MV-4-11 (cell line): Measurements from ENCODE around the gene CAPN12.
"Not testable (repeated sequence)": the region's sequence is repeated elsewhere in the genome, so short reads cannot be mapped to it uniquely, and the experiment has no call there.

ENCODE experiments used
- DNase-seq: peaks from one replicate; lab custom pipeline; 2025; lab: John Stamatoyannopoulos, UW

The CAPN12 gene, protein sequence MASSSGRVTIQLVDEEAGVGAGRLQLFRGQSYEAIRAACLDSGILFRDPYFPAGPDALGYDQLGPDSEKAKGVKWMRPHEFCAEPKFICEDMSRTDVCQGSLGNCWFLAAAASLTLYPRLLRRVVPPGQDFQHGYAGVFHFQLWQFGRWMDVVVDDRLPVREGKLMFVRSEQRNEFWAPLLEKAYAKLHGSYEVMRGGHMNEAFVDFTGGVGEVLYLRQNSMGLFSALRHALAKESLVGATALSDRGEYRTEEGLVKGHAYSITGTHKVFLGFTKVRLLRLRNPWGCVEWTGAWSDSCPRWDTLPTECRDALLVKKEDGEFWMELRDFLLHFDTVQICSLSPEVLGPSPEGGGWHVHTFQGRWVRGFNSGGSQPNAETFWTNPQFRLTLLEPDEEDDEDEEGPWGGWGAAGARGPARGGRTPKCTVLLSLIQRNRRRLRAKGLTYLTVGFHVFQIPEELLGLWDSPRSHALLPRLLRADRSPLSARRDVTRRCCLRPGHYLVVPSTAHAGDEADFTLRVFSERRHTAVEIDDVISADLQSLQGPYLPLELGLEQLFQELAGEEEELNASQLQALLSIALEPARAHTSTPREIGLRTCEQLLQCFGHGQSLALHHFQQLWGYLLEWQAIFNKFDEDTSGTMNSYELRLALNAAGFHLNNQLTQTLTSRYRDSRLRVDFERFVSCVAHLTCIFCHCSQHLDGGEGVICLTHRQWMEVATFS

DNA sequence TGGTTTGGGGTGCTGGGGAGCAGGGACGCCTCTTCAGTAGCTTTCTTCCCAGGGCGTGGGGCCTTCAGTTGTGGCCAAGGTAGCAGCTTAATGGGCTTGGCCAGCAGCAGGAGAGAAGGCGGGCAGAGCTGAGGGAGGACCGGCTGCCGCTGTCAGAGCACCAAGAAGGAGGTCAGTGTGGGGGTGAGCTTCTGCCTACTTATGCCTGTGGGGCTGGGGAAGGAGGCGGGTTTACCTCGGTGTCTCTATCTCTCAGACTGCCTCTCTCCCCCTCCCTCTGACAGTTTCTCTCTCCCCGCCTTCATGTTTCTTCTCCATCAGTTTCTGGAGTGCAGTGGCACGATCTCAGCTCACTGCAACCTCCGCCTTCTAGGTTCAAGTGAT lies at the start of gene CAPN12:
Gene CAPN12 (minus strand): TSS at position 177 of the 384 bp plus-strand sequence. CDS start 309 bp downstream, outside the sequence.
- DNase-seq, result no peak

DNA sequence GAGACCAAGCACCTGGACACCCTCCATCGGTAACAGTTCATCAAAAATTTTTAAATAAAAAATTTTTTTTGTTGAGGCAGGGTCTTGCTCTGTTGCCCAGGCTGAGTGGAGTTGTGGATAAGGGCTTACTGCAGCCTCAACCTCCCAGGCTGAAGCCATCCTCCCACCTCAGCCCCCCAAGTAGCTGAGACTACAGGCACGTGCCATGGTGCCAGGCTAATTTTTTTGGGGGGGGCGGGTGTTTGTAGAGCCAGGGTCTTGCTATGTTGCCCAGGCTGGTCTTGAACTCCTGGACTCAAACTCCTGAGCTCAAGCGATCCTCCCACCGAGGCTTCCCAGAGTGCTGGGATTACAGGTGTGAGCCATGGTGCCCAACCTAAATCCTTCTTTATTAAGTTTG lies 49.4 kb upstream of the CAPN12 start:
- DNase-seq, result no peak

DNA sequence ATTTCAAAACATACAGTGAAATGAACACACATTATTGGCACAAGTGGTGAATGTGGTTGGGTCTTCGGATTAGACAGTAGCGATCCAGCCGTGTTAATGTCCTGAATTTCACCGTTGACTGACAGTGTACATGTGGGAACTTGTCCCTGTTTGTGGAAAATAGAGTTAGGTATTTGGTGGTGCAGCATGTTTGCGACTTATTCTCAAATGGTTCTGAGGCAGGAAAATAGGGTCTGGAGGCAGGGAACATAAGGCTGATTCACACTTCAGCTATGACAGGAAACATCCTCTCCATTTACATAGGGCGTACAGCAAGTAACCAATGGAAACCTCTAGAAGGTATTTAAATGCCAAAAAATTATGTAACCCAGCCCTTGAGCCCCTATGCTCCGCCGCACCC lies 48.9 kb upstream of the CAPN12 start:
- DNase-seq, result no peak

DNA sequence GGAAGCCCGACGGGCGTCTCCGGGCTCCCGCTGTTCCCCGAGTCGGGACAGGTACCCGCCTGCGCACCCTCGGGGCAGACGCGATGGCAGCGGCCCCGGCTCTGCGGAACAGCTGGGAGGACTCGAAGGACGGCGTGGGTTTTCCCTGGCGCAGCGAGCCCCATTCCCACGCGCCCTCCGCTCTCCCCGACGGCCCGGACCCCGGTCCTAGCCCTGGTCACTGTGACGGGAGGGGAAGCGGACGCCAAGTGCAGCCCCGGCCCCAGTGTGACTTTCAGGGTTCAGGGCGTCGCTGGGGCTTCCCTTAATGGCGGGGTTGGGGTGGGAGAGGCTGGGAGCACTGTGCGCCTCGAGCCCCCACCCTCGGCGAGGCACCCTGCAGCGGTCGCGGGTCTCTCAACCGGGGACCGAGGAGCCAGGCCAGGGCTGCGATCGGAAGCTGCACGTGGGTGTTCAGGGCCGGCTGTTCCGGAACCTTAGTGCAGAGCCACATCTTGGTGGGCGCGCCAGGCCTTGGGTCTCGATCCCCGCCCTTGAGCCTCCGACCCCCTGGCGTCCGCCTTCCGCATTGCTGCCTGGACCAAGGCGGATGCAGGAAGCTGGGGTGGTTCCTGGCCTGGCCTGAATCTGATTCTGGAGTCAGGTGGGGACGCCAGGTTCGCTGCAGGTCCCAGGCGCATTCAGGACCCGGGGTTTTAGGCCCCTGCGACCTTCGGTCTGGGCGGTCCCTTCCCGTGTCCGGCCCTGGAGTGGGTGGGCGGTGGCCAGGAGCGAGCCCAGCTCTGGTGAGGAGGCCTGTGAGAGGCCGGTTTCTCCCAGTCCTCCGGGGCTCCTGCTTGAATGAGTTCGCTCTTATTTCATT lies 48.2 kb upstream of the CAPN12 start:
- DNase-seq, result no peak

DNA sequence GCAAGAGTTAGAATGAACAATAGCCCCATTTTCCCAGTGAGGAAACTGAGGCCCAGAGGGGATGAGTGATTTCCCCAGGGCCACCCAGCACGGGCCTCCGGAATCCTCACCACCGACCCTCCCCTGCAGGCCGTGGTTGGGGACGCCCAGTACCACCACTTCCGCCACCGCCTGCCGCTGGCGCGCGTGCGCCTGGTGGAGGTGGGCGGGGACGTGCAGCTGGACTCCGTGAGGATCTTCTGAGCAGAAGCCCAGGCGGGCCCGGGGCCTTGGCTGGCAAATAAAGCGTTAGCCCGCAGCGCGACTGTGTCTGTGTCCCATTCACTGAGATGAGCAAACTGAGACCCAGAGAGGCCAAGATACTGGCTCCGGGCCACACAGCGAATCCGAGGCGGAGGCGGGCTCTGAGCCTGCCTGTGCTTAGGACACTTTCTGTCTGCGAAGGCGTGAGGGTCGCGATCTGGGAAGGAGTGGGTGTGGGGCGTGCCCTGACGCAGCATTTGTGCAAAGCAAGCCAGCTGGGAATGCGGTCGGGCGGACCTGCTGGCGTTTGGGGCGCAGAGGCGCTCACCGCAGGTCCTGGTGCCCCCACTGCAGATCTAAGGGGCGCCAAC lies 47.3 kb upstream of the CAPN12 start:
- not testable (repeated sequence) for DNase-seq

DNA sequence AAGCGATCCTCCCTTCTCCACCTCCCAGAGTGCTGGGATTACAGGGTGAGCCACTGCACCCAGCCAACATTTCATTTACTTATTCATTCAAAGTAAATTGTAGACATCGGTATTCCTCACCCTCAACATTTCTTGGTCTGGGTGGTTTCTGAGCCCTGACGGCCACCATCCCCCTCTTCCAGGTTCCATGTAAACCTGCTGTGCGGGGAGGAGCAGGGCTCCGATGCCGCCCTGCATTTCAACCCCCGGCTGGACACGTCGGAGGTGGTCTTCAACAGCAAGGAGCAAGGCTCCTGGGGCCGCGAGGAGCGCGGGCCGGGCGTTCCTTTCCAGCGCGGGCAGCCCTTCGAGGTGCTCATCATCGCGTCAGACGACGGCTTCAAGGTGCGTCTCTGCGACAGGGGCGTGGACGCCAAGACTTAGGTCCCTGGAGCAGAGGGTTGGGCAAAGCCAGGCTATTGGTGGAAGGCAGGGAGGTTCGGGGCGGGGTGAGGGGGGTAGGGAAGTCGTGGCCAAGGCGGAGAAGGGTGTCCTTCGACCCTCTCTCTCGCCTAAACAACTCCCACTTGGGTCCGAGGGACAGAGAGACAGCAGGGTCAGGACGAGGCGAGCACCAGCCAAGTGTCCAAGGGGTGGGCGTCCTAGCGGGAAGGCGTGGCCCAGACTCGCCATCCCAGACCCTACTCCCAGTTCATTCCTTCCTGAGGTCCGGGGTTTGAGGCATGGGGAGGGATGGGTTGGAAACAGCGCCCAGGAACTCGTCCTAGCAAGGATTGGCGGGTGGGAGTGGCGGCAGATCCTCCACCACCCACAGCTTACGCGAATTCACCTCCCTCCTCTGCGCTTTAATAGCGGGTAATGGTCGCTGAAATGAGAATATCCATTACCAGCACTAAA lies 46.5 kb upstream of the CAPN12 start:
- DNase-seq, result not testable (repeated sequence)

DNA sequence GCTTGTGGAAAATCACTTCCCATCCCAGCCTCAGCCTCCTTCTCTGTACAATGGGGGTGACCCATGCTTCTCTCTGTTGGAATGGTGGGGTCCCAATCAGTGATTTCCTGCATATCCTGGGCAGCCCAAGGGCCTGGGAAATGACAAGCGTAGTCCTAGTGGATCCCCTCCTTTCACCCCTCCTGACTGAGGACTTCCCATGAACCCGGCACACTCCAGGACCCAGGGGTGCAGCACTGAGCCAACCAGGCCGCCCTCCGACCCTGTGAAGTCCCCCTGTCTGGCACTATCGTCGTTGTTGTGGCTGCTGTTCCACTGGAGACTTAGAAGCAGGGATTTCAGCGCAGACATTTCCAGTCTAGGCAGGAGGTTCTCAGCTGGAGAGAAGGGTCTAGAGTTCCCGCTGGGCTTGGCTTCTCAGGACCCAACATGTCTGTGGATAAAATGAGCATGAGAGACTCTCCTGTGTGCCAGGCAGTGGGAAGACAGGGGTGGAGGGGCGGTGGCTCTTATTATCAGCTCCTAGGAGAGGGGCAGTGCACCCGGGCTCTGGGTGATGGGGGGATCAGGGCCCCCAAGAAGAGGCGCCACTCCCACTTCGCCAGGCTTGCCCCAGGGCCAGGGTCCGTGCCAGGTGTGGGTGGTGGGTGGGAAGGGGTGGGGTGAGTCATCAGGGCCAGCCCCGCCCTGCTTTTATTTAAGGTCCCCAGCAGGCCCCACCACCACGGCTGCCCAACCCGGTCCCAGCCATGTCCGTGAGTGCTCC lies 44.4 kb upstream of the CAPN12 start, which contains the start of gene LGALS7B:
Gene LGALS7B (plus strand): TSS at position 723 of the 766 bp plus-strand sequence. CDS start 27 bp downstream, at position 750.
- DNase-seq, result no peak

DNA sequence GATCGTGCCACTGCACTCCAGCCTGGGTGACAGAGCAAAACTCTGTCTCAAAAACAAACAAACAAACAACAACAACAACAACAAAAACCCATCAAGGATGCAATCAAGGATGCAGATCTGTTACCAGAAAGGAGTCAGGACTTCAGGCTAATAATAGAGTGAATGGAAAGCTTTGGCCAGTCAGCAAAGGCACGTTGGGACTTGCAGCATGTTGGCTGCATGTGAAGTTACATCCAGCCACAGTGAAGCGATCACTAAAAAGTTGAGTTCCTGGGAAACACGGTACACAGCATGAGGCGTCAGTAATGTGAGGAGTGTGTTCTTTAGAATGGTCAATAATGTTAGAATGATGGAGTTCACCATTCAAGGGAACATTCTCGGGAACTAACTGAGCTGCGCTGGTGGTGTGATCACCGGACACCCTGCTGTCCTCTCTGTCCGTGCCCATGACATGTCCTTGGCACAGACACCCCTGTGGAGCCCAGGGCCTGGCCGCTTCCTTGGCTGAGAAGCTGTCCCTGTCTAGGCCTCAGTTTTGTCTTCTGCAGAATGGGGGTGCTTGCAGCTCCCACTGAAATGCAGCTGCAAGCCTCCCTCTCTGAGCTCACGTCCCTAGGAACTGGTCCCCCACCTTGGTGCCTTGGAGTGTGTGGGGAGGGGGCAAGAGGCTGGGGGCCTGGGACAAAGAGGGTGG lies 42.4 kb upstream of the CAPN12 start:
- no peak for DNase-seq

DNA sequence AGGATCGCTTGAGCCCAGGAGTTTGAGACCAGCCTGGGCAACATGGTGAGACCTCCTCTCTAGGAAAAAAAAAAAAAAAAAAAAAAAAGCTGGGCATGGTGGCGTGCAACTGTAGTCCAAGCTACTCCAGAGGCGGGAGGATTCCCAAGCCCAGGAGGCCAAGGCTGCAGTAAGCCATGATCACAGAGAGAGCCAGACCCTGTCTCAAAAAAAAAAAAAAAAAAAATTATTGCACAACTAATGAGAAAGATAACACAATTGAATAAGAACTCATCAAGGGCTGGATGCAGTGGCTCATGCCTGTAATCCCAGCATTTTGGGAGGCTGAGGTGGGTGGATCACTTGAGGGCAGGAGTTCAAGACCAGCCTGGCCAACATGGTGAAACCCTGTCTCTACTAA lies 41.8 kb upstream of the CAPN12 start:
- not testable (repeated sequence) for DNase-seq

DNA sequence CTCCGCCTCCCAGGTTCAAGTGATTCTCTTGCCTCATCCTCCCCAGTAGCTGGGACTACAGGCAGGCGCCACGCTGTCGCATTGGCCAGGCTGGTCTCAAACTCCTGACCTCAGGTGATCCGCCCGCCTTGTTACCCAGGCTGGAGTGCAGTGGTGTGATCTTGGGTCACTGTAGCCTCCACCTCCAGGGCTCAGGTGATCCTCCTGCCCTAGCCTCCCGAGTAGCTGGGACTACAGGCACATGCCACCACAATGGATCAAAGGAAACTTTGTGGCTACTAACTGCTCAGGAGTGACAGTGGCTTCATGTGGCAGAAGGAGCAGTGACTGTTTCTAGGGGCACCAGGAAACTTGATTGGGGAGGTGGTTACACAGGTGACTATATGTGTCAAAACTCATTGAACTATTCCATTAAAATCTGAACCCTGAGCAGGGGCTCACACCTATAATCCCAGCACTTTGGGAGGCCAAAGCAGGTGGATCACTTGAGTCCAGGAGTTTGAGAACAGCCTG lies 41.0 kb upstream of the CAPN12 start:
- DNase-seq, result no peak

DNA sequence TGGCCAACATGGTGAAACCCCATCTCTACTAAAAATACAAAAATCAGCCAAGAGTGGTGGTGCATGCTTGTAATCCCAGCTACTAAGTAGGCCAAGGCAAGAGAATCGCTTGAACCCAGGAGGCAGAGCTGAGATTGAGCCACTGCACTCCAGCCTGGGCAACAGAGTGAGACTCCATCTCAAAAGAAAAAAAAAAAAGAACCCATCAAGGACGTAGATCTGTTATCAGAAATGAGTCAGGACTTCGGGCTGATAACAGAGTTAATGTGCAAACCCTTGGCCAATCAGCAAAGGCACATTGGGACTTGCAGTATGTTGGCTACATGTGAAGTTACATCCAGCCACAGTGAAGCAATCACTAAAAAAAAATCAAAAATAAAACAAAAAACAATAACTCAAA lies 40.0 kb upstream of the CAPN12 start:
- no peak for DNase-seq

DNA sequence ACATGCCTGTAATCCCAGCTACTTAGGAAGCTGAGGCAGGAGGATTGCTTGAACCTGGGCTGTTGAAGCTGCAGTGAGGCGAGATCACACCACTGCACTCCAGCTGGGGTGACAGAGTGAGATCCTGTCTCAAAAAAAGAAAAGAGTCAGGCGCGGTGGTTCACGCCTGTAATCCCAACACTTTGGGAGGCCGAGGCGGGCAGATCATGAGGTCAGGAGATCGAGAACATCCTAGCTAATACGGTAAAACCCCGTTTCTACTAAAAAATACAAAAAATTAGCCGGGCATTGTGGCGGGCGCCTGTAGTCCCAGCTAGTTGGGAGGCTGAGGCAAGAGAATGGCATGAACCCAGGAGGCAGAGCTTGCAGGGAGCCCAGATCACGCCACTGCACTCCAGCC lies 37.9 kb upstream of the CAPN12 start:
- DNase-seq, result not testable (repeated sequence)

DNA sequence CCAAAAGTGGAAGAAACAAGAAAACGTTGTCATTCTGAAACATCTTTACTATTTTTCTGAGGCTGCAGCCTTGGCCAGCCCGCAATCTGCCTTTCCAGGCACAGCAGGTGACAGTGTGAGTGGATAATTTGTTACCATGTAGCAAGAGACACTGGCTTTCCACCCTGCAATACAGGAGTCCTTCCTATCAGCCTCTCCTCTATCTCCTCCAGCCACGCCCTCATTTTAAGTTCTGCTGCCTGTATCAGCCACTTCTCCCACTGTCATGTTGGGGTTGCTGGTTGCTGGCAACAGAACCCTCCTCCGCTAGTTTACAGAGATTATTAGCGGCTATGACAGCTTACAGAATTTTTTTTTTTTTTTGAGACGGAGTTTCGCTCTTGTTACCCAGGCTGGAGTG lies 36.8 kb upstream of the CAPN12 start:
- DNase-seq, result no peak

DNA sequence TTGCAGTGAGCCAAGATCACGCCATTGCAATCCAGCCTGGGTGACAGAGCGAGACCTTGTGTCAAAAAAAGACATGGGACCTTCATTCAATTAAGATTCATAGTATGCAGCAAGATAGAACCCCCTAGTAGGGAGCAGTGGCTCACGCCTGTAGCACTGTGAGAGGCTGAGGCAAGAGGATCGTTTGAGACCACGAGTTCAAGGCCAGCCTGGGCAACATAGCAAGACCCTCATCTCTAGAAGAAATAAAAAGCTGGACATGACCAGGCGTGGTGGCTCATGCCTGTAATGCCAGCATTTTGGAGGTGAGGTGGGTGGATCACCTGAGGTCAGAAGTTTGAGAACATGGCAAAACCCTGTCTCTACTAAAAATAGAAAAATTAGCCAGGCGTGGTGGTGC lies 36.2 kb upstream of the CAPN12 start:
- no peak for DNase-seq

DNA sequence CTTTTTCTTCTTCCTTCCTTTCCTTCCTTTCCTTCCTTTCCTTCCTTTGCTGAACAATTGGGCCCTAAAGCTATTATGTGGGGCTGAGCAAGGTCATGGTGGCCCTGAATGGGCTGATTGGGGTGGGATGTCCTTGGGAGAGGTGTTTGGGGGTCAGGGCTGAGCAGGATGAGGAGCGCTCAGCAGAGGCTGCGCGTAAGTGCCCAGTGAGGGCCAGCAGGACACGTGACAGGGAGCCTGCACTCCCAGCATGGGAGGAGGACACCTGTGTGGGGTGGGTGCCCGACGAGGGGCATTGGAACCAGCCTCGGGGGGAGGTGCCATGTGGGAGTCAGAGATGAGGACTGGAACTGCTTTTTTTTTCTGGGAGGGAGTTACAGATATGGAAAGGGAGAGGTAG lies 34.5 kb upstream of the CAPN12 start:
- no peak for DNase-seq

DNA sequence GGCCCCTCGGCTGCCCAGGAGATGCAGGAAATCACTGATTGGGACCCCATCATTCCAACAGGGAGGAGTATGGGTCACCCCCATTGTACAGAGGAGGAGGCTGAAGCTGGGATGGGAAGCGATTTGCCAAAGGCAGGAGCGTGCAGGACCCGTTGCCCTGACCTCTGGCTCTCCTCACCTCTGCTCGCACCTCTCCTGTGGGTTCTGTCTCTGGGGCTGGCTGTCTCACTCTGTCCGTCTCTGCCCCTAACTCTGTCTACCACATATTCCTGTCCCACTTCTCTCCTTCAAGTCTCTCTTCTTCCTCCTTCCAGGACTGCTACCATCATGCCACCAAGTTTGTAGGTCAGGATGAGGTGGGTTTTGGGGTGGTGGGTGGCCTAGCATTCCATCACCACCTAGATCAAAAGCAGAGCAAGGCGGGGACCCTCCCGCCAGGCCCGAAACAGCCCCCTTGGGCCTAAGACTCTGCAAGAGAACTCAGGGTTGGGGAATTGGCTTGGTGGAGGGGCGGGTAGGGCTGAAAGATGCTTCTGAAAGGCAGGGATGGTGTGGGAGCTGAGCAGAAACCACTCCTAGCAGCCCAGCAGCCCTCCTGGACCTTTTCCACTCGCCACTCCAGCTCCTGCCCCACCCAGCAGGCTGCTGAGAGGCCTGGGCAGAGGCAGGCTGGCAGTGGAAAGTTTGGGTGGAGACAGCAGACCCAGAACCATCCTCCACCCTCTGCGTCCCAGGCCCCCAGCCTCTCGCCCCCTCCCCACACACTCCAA lies 30.1 kb upstream of the CAPN12 start:
- no peak for DNase-seq

DNA sequence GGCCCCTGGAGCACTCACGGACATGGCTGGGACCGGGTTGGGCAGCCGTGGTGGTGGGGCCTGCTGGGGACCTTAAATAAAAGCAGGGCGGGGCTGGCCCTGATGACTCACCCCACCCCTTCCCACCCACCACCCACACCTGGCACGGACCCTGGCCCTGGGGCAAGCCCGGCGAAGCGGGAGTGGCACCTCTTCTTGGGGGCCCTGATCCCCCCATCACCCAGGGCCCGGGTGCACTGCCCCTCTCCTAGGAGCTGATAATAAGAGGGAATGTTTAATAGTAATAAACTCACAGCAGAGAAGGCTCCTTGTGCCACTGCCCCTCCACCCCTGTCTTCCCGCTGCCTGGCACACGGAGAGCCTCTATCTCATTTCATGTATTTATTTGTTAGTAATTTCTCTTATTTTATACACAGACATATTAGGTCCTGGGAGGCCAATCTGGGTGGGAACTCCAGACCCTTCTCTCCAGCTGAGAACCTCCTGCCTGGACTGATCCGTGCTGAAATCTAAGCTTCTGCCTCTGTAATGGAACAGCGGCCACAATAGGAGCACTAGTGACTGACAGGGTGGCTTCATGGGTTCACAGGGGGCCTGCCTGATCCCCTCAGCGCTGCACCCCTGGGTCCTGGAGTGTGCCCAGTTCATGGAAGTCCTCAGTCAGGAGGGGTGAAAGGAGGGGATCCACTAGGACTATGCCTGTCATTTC lies 29.3 kb upstream of the CAPN12 start, which contains the start of gene LGALS7:
Gene LGALS7 (minus strand): TSS at position 49 of the 709 bp plus-strand sequence. CDS start 25 bp downstream, at position 24.
- no peak for DNase-seq

DNA sequence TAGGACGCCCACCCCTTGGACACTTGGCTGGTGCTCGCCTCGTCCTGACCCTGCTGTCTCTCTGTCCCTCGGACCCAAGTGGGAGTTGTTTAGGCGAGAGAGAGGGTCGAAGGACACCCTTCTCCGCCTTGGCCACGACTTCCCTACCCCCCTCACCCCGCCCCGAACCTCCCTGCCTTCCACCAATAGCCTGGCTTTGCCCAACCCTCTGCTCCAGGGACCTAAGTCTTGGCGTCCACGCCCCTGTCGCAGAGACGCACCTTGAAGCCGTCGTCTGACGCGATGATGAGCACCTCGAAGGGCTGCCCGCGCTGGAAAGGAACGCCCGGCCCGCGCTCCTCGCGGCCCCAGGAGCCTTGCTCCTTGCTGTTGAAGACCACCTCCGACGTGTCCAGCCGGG lies 27.3 kb upstream of the CAPN12 start:
- DNase-seq, result not testable (repeated sequence)
